Stimulated activated memory B cell treated with anti-CD40 and anti-IgM and Interleukin-4, amounts not matched to agents 10 μg/mL and 1 μg/mL and 100 μg/mL, for 72 hours (primary cell): ENCODE data around the gene MAN1C1.

ENCODE experiments used
- ATAC-seq: fragments of 150-1000 bp; cut with Tn5 transposase; 2 replicates; pipeline ENCODE4 v1.10.0; 2021
- H3K27ac Mint-ChIP-seq: one replicate; pipeline ENCODE4 v1.8.0; 2022; ENCODE audit warnings: mild to moderate bottlenecking, mixed read lengths
- H3K27me3 Mint-ChIP-seq: one replicate; pipeline ENCODE4 v1.8.0; 2022; ENCODE audit warnings: mixed read lengths
- H3K36me3 Mint-ChIP-seq: one replicate; pipeline ENCODE4 v1.8.0; 2022; ENCODE audit warnings: mixed read lengths
- H3K4me1 Mint-ChIP-seq: one replicate; pipeline ENCODE4 v1.8.0; 2022; ENCODE audit warnings: mixed read lengths
- H3K4me3 Mint-ChIP-seq: one replicate; pipeline ENCODE4 v1.8.0; 2022; ENCODE audit warnings: mild to moderate bottlenecking, moderate library complexity, mixed read lengths
- H3K9me3 Mint-ChIP-seq: one replicate; pipeline ENCODE4 v1.8.0; 2022; ENCODE audit warnings: mixed read lengths

Gene MAN1C1

DNA sequence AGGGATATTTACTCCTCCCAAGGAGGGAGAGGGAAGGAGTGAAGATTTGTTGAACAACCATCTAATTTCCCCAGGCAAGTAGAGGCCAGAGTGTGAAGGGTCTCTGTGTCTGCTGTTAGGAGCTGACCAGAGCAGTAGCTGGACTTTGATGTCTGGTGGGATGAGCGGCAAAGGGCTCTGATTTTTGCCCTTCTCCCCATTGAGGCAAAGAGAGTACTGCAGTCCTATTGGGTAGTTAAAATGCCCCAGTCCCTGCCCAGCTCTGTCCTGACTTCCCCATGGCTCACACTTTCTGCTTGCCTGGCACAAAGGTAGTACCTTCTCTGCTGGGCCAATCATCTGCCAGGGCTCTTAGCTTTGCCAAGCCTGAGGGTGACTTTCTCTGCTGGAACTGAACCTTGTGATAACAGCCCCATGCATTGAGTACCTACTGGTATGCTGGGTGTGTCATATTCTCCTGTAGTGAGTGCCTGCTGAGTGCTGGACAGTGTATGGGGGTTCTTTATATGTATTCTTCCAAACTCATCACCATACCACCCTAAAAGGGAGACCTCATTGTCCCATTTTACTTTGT, 119.5 kb downstream of the MAN1C1 start:
- Mint-ChIP-seq H3K27me3 (peaks cover 60% of the 10 kb centered on the region), H3K36me3 (no peaks in the 10 kb centered on the region), H3K9me3 (no peaks in the 10 kb centered on the region), H3K4me1 (peaks cover 8% of the 10 kb centered on the region), H3K4me3 (no peak overlapping the region), H3K27ac (no peak overlapping the region)
- ATAC-seq: no peak

GRCh38 chr1:25737130-25737529, 120.5 kb downstream of the MAN1C1 start:
- Mint-ChIP-seq H3K27ac (no peak overlapping the region), H3K4me3 (no peak overlapping the region), H3K4me1 (no peaks in the 10 kb centered on the region), H3K9me3 (no peaks in the 10 kb centered on the region), H3K36me3 (no peaks in the 10 kb centered on the region), H3K27me3 (peaks cover 60% of the 10 kb centered on the region)
- ATAC-seq: no peak

DNA sequence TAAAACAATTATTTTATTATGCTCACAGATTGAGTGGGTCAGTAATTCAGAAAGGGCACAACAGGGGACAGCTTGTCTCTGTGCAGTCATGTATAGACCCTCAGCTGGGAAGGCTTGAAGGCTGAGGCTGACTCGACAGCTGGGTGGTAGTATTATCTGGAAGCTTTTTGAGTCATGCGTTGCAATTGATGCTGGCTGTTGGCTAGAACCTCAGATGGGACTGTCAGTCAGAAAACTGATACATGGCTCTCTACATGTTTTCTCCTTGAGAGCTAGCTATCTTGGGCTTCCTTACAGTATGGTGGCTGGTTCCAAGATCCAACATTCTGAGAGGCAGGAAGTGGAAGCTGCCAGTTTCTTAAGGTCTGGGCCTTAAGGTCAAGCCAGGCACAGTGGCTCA, 121.9 kb downstream of the MAN1C1 start:
- no peak overlapping the region for H3K4me3 Mint-ChIP-seq
- H3K9me3 Mint-ChIP-seq: no peaks in the 10 kb centered on the region
- ATAC-seq: no peak
- H3K27ac Mint-ChIP-seq: no peak overlapping the region
- H3K4me1 Mint-ChIP-seq: no peaks in the 10 kb centered on the region
- no peaks in the 10 kb centered on the region for H3K36me3 Mint-ChIP-seq
- peaks cover 49% of the 10 kb centered on the region for H3K27me3 Mint-ChIP-seq

DNA sequence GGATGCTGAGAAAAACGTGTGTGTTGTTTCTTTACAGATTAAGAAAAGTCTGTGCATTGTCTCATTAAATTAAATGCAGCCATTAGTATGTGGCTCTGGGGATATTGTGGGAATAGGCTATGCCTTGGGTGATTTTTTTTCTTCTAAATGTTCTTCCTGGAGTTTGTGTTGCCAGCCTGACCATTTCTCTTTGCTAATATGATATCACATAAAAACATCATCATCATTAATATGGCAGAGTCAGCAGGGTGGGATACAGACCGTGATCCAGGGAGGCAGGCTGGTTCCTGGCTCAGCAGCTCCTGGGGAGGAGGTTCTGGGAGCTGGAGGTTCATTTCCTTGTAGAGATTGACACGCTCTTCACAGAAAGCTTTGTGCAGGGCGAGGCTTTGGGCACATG, 122.8 kb downstream of the MAN1C1 start:
- Mint-ChIP-seq H3K27ac (no peak overlapping the region), H3K36me3 (no peaks in the 10 kb centered on the region), H3K27me3 (peaks cover 49% of the 10 kb centered on the region), H3K9me3 (no peaks in the 10 kb centered on the region), H3K4me1 (no peaks in the 10 kb centered on the region), H3K4me3 (no peak overlapping the region)
- no peak for ATAC-seq

DNA sequence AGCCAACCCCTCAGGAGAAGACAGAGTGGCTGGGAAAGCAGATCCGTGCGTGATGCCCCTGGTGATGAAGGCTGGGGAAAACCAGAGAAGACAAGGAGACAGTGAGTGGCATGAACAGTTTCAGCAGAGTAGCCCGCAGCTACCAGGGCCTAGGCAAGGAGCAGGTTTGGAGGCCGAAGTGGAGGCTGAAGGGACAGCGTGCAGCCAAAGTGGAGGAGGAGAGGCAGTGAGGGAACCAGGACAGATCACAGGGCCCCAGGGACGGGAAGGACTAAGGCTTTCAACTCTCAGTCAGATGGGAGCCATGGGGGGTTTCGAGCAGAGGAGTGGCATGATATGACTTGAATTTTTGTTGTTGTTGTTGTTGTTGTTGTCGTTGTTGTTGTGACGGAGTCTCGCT, 123.5 kb downstream of the MAN1C1 start:
- Mint-ChIP-seq H3K9me3 (no peaks in the 10 kb centered on the region), H3K4me1 (no peaks in the 10 kb centered on the region), H3K27ac (no peak overlapping the region), H3K27me3 (peaks cover 52% of the 10 kb centered on the region), H3K4me3 (no peak overlapping the region), H3K36me3 (no peaks in the 10 kb centered on the region)
- no peak for ATAC-seq

DNA sequence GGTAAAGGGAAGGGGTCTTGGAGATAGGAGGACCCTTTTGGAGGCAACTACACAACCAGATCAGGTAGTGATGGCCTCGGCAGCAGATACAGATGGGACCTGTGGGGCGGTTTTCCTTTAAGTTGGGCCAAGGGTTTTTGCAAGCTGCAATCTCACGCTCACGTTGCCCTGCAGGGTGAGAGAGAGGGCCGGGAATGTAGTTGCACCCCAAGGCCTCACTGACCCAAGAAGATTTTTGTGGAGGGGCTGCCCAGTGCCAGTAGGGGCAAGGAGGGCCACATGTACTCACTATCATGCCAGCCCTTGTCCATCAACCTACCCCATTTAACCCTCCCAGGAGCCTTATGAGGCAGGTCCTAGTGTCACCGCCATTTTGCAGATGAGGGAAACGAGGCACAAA, 125.7 kb downstream of the MAN1C1 start:
- Mint-ChIP-seq H3K36me3 (no peaks in the 10 kb centered on the region), H3K27ac (no peak overlapping the region), H3K4me1 (no peaks in the 10 kb centered on the region)

DNA sequence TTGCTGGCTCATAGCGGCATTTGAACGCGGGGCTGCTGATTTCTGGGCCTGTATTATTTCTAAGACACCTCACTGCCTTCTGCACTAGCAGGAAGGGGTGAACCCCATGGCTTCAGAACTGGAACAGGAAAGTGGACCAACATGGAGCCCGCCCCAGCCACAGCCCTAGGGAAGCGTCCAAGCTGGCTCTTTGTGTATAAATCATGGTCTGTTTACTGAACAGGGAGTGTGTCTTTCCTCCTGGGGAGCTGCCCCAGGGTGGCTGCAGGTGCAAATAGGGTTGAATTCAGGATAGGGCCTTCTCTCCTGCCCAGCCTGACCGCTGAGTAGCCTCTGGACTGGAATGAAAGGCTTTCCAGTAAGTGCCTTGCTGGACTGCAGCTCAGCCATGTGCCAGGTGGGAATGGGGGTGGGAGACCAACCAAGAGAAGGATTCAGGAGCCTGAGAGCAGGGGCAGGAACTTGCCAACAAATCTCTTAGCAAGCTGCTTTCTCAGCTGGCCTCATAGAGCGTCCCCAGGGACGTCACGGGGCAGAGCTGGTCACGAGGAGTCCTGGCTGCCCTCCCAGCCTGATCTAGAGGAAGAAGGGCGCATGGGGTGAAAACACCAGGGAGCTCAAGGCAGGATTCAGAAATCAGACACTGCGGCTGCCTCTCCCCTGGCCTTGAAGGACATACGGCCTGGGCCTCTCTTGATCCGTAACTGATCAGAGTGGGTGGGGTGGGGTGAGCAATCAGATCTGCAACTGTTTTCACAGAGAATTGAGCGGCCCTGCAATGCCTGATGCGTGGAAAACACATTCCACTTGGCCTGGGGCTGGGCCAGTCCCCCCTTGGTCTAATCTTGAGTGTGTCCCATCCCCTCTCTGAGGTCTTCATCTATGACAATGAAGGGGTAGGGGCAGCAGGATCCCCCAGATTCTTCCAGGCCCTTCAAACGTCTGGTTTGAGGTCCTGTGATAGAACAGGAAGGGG, 126.9 kb downstream of the MAN1C1 start:
- Mint-ChIP-seq H3K9me3 (no peaks in the 10 kb centered on the region), H3K4me1 (no peaks in the 10 kb centered on the region), H3K36me3 (no peaks in the 10 kb centered on the region), H3K27me3 (peaks cover 44% of the 10 kb centered on the region), H3K27ac (no peak overlapping the region), H3K4me3 (no peak overlapping the region)
- no peak for ATAC-seq

More for the DNA sequence above, 125.7 kb downstream of the MAN1C1 start:
- Mint-ChIP-seq H3K9me3 (no peaks in the 10 kb centered on the region), H3K4me3 (no peak overlapping the region), H3K27me3 (peaks cover 44% of the 10 kb centered on the region)
- no peak for ATAC-seq

- ATAC-seq: no peak
- H3K27ac Mint-ChIP-seq: no peak overlapping the region
- H3K36me3 Mint-ChIP-seq: no peaks in the 10 kb centered on the region
- no peak overlapping the region for H3K4me3 Mint-ChIP-seq
- no peaks in the 10 kb centered on the region for H3K9me3 Mint-ChIP-seq
- H3K27me3 Mint-ChIP-seq: peaks cover 45% of the 10 kb centered on the region
- H3K4me1 Mint-ChIP-seq: no peaks in the 10 kb centered on the region
Observed at GRCh38 chr1:25744140-25744581, 127.6 kb downstream of the MAN1C1 start.

DNA sequence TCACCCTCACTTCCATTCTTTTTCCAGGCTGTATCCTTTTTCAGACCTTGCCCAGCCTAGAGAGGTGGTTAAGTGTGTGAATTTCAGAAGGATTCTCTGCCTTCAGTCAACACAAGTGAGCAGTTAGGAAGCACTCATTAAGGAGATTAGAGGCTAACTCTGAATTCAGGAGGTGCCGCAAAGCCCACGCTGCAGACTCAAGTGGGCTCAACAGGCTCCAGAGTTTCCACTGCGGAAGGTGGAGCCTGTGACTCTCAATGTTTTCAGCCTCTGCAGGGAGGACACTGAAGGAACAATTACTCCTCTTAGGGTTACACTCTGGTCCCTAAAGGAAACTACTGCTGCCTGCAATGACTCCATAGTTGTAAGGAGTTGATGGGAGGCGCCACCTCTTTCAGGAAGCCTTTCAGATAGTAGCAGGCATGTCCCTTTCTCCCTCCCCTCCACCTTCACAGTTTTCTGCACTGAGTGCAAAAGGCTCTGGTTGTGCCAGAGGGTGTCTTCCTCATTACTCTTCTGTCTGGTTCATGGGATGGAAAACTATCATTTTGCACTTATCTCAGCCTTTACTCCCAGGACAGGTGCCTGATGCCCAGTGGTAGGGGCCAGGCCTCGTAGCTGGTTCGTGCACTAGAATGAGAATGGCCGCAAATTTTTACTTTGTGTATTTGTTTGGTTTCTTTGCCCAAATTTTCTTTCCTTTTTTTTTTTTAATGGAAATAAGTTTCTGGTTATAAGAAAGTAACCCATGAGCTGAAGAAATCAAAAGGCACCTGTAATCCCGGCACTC, 128.2 kb downstream of the MAN1C1 start:
- Mint-ChIP-seq H3K4me1 (no peaks in the 10 kb centered on the region), H3K27ac (no peak overlapping the region), H3K9me3 (no peaks in the 10 kb centered on the region), H3K27me3 (peaks cover 46% of the 10 kb centered on the region), H3K4me3 (no peak overlapping the region), H3K36me3 (no peaks in the 10 kb centered on the region)
- no peak for ATAC-seq

DNA sequence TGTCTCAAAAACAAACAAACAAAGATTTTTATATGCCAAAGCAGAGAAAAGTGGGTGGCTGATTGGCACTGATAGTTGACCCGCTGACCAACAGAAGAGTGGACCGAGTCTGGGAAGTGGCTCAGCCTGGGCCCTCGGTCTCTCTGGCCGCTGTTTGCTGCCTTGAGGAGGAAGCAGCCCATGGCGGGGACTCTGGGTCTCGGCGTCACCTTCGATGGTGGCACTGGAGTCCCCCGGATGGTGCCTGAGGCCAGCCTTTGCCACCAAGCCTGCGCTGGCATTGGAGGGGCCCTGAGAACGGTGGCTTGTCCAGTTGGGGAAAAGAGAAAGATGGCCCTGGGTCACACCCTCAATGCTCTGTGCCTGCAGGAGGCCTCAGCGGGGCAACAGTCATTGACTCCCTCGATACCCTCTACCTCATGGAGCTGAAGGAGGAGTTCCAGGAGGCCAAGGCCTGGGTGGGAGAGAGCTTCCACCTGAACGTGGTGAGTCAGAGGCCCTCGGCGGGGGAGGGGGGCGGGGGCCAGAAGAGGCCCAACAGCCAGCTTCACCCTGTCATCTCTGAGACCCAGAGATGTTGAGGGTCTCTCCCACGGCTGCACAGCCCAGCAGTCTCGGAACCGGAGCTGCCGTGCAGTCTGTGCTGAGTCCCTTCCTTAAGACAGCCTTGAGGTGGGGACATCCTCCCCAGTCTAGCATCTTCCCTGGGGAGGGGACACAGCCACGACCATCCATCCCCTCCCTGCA, 129.9 kb downstream of the MAN1C1 start:
- ATAC-seq: no peak
- no peak overlapping the region for H3K4me3 Mint-ChIP-seq
- H3K4me1 Mint-ChIP-seq: no peaks in the 10 kb centered on the region
- H3K27me3 Mint-ChIP-seq: peaks cover 46% of the 10 kb centered on the region
- H3K36me3 Mint-ChIP-seq: no peaks in the 10 kb centered on the region
- H3K27ac Mint-ChIP-seq: no peak overlapping the region
- no peaks in the 10 kb centered on the region for H3K9me3 Mint-ChIP-seq

DNA sequence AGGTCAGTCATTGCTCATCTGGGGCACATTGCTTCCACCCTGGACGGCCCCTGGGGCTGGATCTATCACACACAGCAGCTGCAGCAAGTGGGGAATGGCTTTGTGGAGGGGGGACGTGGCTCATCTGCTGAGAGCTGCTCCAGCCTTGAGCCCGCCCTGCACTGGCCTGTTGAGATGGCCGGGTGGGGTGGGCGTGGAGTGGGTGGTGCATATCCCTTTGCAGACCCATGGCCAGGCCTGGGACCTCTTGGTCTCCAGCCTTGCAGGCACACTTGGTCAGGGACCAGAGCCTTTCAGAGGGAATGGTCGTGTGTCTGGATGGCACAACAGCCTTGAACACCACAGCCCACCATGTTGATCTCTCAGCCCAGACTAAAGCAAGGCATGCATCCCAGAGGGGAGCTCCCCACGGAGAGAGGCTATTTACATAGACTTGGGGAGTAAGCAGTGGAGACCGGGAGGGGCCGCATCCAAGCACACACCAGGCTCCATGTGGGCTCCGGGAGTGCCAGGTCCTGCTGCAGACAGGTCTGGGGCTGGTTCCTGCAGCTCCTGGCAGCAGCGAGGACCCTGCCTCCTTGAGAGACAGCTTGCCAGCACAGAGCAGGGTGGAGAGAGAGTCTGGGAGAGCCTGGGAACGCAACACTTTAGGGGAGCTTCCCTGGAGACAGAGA, 130.6 kb downstream of the MAN1C1 start:
- no peak for ATAC-seq

GRCh38 chr1:25748531-25749205, 132.1 kb downstream of the MAN1C1 start:
- no peak for ATAC-seq
- Mint-ChIP-seq H3K27ac (no peak overlapping the region), H3K4me1 (no peaks in the 10 kb centered on the region), H3K27me3 (peaks cover 57% of the 10 kb centered on the region), H3K4me3 (no peak overlapping the region), H3K36me3 (no peaks in the 10 kb centered on the region), H3K9me3 (no peaks in the 10 kb centered on the region)

More for the DNA sequence above, 130.6 kb downstream of the MAN1C1 start:
- Mint-ChIP-seq H3K27ac (no peak overlapping the region), H3K27me3 (peaks cover 46% of the 10 kb centered on the region), H3K9me3 (no peaks in the 10 kb centered on the region), H3K4me3 (no peak overlapping the region), H3K36me3 (no peaks in the 10 kb centered on the region), H3K4me1 (no peaks in the 10 kb centered on the region)

GRCh38 chr1:25750923-25751605, 134.5 kb downstream of the MAN1C1 start:
- Mint-ChIP-seq H3K9me3 (no peaks in the 10 kb centered on the region), H3K4me1 (peaks cover 8% of the 10 kb centered on the region), H3K27me3 (peaks cover 69% of the 10 kb centered on the region), H3K4me3 (no peak overlapping the region), H3K36me3 (no peaks in the 10 kb centered on the region), H3K27ac (no peak overlapping the region)
- no peak for ATAC-seq
